ENCODE measurements around the gene GYPC.

DNA sequence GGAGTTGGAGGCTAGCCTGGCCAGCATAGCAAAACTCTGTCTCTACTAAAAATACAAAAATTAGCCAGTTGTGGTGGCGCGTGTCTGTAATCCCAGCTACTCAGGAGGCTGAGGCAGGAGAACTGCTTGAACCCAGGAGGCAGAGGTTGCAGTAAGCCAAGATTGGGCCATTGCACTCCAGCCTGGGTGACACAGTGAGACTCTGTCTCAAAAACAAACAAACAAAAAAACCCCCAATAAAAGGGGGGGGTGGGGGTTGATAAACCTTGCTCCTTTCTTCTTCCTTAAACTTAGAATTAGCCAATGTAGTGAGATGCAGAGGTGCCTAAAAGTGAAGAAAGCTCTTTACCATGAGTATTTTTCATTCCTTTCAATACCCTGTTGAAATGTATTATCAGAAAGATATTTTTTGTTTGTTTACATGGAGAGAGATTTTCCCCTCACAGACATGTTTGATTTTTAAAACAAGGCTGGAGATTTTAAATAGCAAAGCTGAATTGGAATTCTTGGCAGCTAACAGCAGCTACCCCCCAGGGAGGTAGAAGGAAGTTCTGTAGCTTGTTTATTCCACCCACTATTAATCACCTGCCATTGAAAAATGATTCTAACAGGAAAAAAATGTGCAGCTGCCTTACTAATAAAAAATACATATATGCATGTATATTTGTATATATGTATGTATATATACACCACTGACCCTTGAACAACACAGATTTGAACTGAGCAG, 48.6 kb downstream of the GYPC start:
- TF ChIP-seq, protein P1, sequence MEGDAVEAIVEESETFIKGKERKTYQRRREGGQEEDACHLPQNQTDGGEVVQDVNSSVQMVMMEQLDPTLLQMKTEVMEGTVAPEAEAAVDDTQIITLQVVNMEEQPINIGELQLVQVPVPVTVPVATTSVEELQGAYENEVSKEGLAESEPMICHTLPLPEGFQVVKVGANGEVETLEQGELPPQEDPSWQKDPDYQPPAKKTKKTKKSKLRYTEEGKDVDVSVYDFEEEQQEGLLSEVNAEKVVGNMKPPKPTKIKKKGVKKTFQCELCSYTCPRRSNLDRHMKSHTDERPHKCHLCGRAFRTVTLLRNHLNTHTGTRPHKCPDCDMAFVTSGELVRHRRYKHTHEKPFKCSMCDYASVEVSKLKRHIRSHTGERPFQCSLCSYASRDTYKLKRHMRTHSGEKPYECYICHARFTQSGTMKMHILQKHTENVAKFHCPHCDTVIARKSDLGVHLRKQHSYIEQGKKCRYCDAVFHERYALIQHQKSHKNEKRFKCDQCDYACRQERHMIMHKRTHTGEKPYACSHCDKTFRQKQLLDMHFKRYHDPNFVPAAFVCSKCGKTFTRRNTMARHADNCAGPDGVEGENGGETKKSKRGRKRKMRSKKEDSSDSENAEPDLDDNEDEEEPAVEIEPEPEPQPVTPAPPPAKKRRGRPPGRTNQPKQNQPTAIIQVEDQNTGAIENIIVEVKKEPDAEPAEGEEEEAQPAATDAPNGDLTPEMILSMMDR (IDR thresholded peaks at IDR 0.05), result no peak
- no peak for TF ChIP-seq POLR2A (IDR thresholded peaks at IDR 0.05)
